Gastrocnemius medialis (tissue), 4 donors: Measurements from ENCODE around the gene KLK2.

Source experiments
- CTCF ChIP-seq, 5 experiments: fragments of 450-650 bp in 3 of 5; fragments of 200-600 bp in 2 of 5; sonication (generic) in 2 of 5; IDR thresholded peaks in 4 of 5; conservative IDR thresholded peaks in 1 of 5; 1 replicate in 4 of 5; 2 replicates in 1 of 5; pipeline ENCODE4 v1.5.1; 2016 to 2019; ENCODE audit warnings: antibody characterized with exemption in 5 of 5, mild to moderate bottlenecking in 3 of 5, moderate library complexity in 3 of 5
- POLR2A ChIP-seq, 2 donors: fragments of 450-650 bp; IDR thresholded peaks; one replicate each; pipeline ENCODE4 v1.6.1; 2017; ENCODE audit warnings: antibody characterized with exemption in 2 of 2, mild to moderate bottlenecking in 2 of 2, moderate library complexity in 2 of 2

GRCh38 chr19:50874211-50874610 lies 972 bp downstream of the KLK2 start:
- TF ChIP-seq CTCF (IDR thresholded peaks at IDR 0.05 in 4 of 5, conservative IDR thresholded peaks at IDR 0.05 in 1 of 5) (no peak), POLR2A (IDR thresholded peaks at IDR 0.05) (no peak)
